B cell (primary cell): Measurements from ENCODE around the gene NHLRC3. TPM values are rescaled to one million over a fixed set of nuclear protein-coding genes. Genes with fewer than 3 reads are reported as not detected.

Source experiments
- ATAC-seq: fragments of 200-7000 bp; cut with Tn5 transposase; one replicate; pipeline ENCODE4 v1.10.0; 2021; ENCODE audit warnings: low read depth, mild to moderate bottlenecking, moderate number of reproducible peaks, moderate library complexity
- CTCF ChIA-PET: fragments of 350-600 bp; sonication (Branson Sonifier 250); formaldehyde crosslinking; loops from one replicate; lab custom pipeline; 2021; ENCODE audit warnings: antibody characterized with exemption, inconsistent platforms; lab: Charles Lee
- POLR2A ChIA-PET: fragments of 350-600 bp; sonication (Branson Sonifier 250); formaldehyde crosslinking; loops from one replicate; lab custom pipeline; 2021; ENCODE audit warnings: antibody characterized with exemption; lab: Charles Lee
- DNase-seq: peaks from one replicate; pipeline ENCODE4 v3.0.0; 2013
- H2AFZ ChIP-seq: 2 replicates; pipeline ENCODE4 v1.6.1; 2012; ENCODE audit warnings: mild to moderate bottlenecking, low read depth, low read length; ENCODE audit not compliant: insufficient read depth, poor library complexity, severe bottlenecking
- H3K27ac ChIP-seq, 2 donors: 1 replicate in 1 of 2; 2 replicates in 1 of 2; pipeline ENCODE4 v1.5.1; 2012 to 2013; ENCODE audit warnings: low read length in 2 of 2, mild to moderate bottlenecking in 2 of 2, moderate library complexity in 1 of 2
- H3K27me3 ChIP-seq, 4 experiments: fragments of 200-600 bp in 1 of 4; sonication (generic) in 1 of 4; replicated peaks in 1 of 4; 1 replicate in 2 of 4; 2 replicates in 2 of 4; pipeline versions ENCODE4 v1.6.1 to v1.7.0; 2013 to 2016; ENCODE audit warnings: low read length in 3 of 4, mild to moderate bottlenecking in 2 of 4, mixed read lengths in 1 of 4, moderate library complexity in 1 of 4; ENCODE audit not compliant: insufficient read depth in 4 of 4, control insufficient read depth in 3 of 4; ENCODE audit errors: control extremely low read depth in 1 of 4
- H3K36me3 ChIP-seq, 2 experiments: replicated peaks in 1 of 2; 1 replicate in 1 of 2; 2 replicates in 1 of 2; pipeline versions ENCODE4 v1.6.1 to v1.7.1; 2013; ENCODE audit warnings: low read length in 1 of 2; ENCODE audit not compliant: insufficient read depth in 2 of 2, control insufficient read depth in 1 of 2; ENCODE audit errors: control extremely low read depth in 1 of 2, extremely low read depth in 1 of 2
- H3K4me1 ChIP-seq, 2 donors: fragments of 200-600 bp in 1 of 2; sonication (generic) in 1 of 2; 1 replicate in 1 of 2; 2 replicates in 1 of 2; pipeline versions ENCODE4 v1.5.1 to v1.6.1; 2013 to 2017; ENCODE audit warnings: low read length in 2 of 2; ENCODE audit not compliant: control insufficient read depth in 2 of 2, insufficient read depth in 2 of 2
- H3K4me2 ChIP-seq: replicated peaks from 2 replicates; pipeline ENCODE3; 2012; ENCODE audit warnings: mild to moderate bottlenecking, low read depth, low read length; ENCODE audit not compliant: poor library complexity, severe bottlenecking
- H3K4me3 ChIP-seq, 5 experiments: fragments of 200-600 bp in 1 of 5; sonication (generic) in 1 of 5; 1 replicate in 3 of 5; 2 replicates in 2 of 5; pipeline versions ENCODE4 v1.5.1 to v1.7.0; 2011 to 2016; ENCODE audit warnings: low read length in 4 of 5, mild to moderate bottlenecking in 4 of 5, low read depth in 2 of 5, control low read depth in 1 of 5, moderate library complexity in 1 of 5; ENCODE audit not compliant: insufficient read depth in 1 of 5; ENCODE audit errors: control extremely low read depth in 1 of 5, extremely low read depth in 1 of 5
- H3K79me2 ChIP-seq: fragments of 200-600 bp; sonication (generic); one replicate; pipeline ENCODE4 v1.6.0; 2016; ENCODE audit warnings: low read length; ENCODE audit not compliant: control insufficient read depth, insufficient read depth
- H3K9ac ChIP-seq: fragments of 200-600 bp; sonication (generic); 2 replicates; pipeline ENCODE4 v1.6.1; 2017; ENCODE audit warnings: mild to moderate bottlenecking, low read length, moderate library complexity
- H3K9me3 ChIP-seq, 3 donors: one replicate each; pipeline versions ENCODE4 v1.6.1 to v1.7.1; 2013; ENCODE audit warnings: low read length in 2 of 3; ENCODE audit not compliant: control insufficient read depth in 2 of 3, insufficient read depth in 1 of 3; ENCODE audit errors: control extremely low read depth in 1 of 3
- H4K20me1 ChIP-seq: 2 replicates; pipeline ENCODE4 v1.6.0; 2012; ENCODE audit warnings: mild to moderate bottlenecking, low read length; ENCODE audit not compliant: insufficient read depth, control insufficient read depth, poor library complexity, severe bottlenecking
- H3K27ac Mint-ChIP-seq: one replicate; pipeline ENCODE4 v1.8.0; 2021; ENCODE audit warnings: mixed read lengths
- H3K27me3 Mint-ChIP-seq: one replicate; pipeline ENCODE4 v1.8.0; 2021; ENCODE audit warnings: mixed read lengths
- H3K4me1 Mint-ChIP-seq: one replicate; pipeline ENCODE4 v1.8.0; 2021; ENCODE audit warnings: mixed read lengths
- H3K4me3 Mint-ChIP-seq: one replicate; pipeline ENCODE4 v1.8.0; 2021; ENCODE audit warnings: mixed read lengths
- H3K9me3 Mint-ChIP-seq: one replicate; pipeline ENCODE4 v1.8.0; 2022; ENCODE audit warnings: mixed read lengths; ENCODE audit not compliant: insufficient read depth
- CTCF ChIP-seq: fragments of 200-600 bp; IDR thresholded peaks from one replicate; pipeline ENCODE4 v1.8.0; 2022; ENCODE audit warnings: antibody characterized with exemption, mild to moderate bottlenecking
- EZH2 ChIP-seq: IDR thresholded peaks from 2 replicates; pipeline ENCODE4 v1.6.1; 2012; ENCODE audit warnings: borderline replicate concordance, low read depth, mild to moderate bottlenecking, moderate library complexity, low read length; ENCODE audit not compliant: insufficient read depth, poor library complexity, severe bottlenecking
- intact Hi-C: fragments of 100-400 bp; cut with micrococcal nuclease; formaldehyde crosslinking; loops from one replicate; pipeline ENCODE4 v1.10.0; 2022
- polyA plus RNA-seq: library from polyadenylated mRNA; depleted of rRNA; stranded (reverse); fragments of >200 nt; gene quantifications from 2 replicates; pipeline ENCODE4 v1.2.3, GENCODE V29; 2012
- total RNA-seq, 2 donors: library from RNA; stranded (reverse); fragments of 120-200 nt in 1 of 2; gene quantifications; 1 replicate in 1 of 2; 2 replicates in 1 of 2; pipeline versions ENCODE4 v1.2.3 to v1.2.4, GENCODE V29; 2013 to 2022

NHLRC3 gene
- total and polyA plus RNA-seq, 2 donors (not counting 1 experiment from before 2014, with no cell fraction given) = 11.7 to 38.8 TPM

- no peak overlapping the region for H3K4me3 ChIP-seq
- H3K4me2 ChIP-seq = no peak overlapping the region
- POLR2A ChIA-PET = no interaction called here
- intact Hi-C loops = no loop called here
- DNase-seq (no peak), ATAC-seq (no peak)
- no peak overlapping the region for H3K9ac ChIP-seq
- no peak overlapping the region for H3K4me3 Mint-ChIP-seq
- no peaks in the 10 kb centered on the region for H3K4me1 Mint-ChIP-seq
- no peak for TF ChIP-seq EZH2
- TF ChIP-seq CTCF = no peak
- H3K27ac ChIP-seq = no peak overlapping the region
- H3K4me1 ChIP-seq = no peaks in the 10 kb centered on the region
- no peaks in the 10 kb centered on the region for H3K9me3 ChIP-seq
- H3K36me3 ChIP-seq = no peaks in the 10 kb centered on the region
- no peaks in the 10 kb centered on the region for H3K27me3 ChIP-seq
- H3K79me2 ChIP-seq = no peaks in the 10 kb centered on the region
- H4K20me1 ChIP-seq = no peaks in the 10 kb centered on the region
- CTCF ChIA-PET = no interaction called here
- H3K27ac Mint-ChIP-seq = no peak overlapping the region
- H3K27me3 Mint-ChIP-seq = no peaks in the 10 kb centered on the region
- H2AFZ ChIP-seq = no peak overlapping the region
- H3K9me3 Mint-ChIP-seq = no peaks in the 10 kb centered on the region
Observed at GRCh38 chr13:39099231-39099630, 61.0 kb downstream of the NHLRC3 start.

Other genes starting within 250 kb of the NHLRC3 start
- gene STOML3, start 47.6 kb upstream of the NHLRC3 start, total RNA-seq = not detected in 2 replicates
- gene STOML3, start 47.6 kb upstream of the NHLRC3 start, polyA plus RNA-seq = not detected in 2 replicates
- 63.5 and 64.0 TPM in 2 replicates for gene PROSER1, start 367 bp upstream of the NHLRC3 start, total RNA-seq
- 18.1 and 22.5 TPM in 2 replicates for gene PROSER1, start 367 bp upstream of the NHLRC3 start, polyA plus RNA-seq